Central memory CD4-positive, alpha-beta T cell (primary cell): Measurements from ENCODE around the gene MYCBP2.
"Not testable (repeated sequence)": the region's sequence is repeated elsewhere in the genome, so short reads cannot be mapped to it uniquely, and the experiment has no call there.

Experiments
- DNase-seq: peaks from one replicate; pipeline ENCODE4 v3.0.0; 2022

Gene MYCBP2

GRCh38 chr13:77338329-77338728 is 11.4 kb upstream of the MYCBP2 start:
- DNase-seq, result no peak

- no peak for DNase-seq
These were observed 10.3 kb upstream of the MYCBP2 start for GRCh38 chr13:77337159-77337558.

DNA sequence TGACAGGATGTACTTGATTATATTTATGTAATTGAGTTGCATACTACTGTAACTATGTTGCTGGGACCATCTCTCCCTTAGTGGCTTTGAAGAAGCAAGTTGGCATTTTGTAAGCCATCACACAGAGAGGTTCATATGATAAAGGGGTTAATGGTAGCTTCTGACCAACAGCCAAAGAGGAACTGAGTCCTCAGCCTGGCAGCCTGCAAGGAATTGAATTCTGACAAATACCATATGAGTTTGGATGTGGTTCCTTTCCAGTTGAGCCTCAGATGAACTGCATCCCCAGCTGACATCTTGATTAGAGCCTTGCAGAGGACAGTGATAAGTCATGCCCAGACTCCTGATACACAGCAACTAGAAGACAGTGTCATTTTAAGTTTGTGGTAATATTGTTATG is 8.6 kb upstream of the MYCBP2 start:
- DNase-seq, result no peak

DNA sequence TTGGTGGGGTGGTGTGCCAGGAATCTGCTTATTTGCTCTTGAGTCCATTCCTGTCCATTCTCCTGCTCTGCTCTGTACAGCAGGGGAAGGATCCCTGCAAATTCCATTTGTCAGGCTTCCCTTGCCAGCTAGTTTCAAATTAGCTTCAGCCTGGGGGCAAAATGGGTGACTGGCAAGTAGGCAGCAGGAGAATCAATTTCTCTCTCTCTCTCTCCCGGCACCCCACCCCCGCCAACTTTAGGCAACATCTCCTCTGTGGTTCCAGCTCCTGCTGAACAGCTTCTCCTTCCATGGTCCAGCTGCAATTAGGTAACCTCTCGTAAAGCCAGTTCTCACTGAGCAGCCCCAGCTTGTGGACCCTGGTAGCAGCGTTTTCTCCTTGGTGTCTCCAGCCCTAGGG is 6.7 kb upstream of the MYCBP2 start:
- DNase-seq, result no peak

DNA sequence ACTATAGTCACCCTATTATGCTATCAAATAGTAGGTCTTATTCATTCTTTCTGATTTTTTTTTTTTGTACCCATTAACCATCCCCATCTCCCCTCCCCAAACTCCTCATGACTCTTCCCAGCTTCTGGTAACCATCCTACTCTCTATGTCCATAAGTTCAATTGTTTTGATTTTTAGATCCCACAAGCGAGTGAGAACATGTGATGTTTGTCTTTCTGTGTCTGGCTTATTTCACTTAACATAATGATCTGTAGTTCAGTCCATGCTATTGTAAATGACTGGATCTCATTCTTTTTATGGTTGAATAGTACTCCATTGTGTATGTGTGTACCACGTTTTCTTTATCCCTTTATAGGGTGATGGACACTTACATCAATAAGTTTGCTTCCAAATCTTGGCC is 4.5 kb upstream of the MYCBP2 start:
- no peak for DNase-seq

- DNase-seq, result peak; percentile 15
These were observed 3.2 kb upstream of the MYCBP2 start for GRCh38 chr13:77329911-77330584.

DNA sequence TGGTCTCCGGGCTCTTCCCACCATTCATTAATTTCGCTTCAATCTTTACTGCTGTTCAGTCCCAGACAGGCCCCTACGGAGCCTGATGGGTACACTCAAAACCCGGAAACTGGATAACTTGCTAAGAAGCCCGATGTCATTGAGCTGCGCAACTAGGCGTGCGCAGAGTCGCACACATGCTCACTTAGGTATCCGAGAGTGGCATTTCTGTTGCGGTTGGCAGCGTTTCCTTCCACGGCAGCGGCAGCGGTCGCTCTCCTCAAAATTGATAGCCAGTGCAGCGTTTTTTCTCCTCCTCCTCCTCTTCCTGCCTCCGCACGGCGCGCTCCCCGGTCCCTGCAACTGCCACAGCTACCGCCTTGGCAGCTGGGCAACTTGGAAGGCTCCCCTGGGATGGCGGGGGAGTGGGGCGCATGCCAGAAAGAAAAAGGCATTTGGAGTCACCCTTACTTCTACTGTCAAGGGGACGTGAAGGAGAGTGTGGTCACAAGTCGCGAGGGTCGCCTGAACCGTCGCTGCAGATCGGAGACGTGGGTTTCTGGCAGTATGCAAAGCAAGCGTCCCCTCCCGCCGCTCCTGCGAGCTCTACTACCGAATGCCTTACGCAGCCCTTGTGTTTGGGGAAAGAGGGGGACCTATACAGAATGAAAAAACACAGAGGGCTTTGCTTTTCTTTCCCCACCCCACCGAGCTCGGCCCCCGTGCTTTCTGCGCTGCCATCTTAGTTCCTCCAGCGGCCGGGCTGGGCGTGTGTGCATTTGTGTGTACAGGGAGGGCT is 2.4 kb upstream of the MYCBP2 start:
- DNase-seq, result peak; percentile 94

DNA sequence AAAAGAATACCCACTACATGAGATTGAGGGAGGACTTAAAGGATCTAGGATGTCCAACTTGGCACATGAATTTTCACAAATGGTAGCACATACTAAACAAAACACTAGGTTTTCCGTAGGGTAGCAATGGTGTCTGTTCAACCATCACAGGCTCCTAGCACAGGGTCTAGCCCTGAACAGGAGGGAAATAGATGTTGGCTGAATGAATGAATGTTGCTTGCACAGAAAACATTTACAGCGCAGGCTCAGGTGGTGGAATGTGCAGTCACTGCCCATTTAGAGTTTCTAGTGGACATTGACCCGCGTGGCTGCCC is 1.9 kb upstream of the MYCBP2 start:
- DNase-seq, result no peak

- peak; percentile 59 for DNase-seq
These were observed 1.4 kb downstream of the MYCBP2 start for GRCh38 chr13:77325371-77325980.

- DNase-seq, result no peak
These were observed 3.0 kb downstream of the MYCBP2 start for GRCh38 chr13:77323858-77324257.

- no peak for DNase-seq
These were observed 7.4 kb downstream of the MYCBP2 start for GRCh38 chr13:77319536-77319935.

- DNase-seq, result no peak
These were observed 8.2 kb downstream of the MYCBP2 start for GRCh38 chr13:77318741-77319140.

DNA sequence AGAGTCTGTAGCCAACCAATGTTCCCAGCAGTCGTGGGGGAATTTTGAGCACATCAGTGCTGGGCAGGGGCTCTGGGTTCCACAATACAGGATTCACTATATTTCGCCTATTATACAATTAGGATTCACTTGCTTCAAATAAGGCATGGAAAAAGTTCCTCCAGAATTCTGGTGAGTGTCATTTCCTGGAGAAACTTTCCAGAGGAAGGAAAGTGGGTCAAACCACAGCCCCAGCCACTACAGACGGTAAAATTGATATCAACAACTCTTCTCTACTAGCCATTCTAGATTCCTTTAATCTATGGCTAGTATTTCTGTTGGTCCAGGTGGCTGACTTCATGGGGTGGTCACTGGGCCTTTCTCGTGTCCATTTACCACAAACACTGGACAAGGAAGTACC is 10.5 kb downstream of the MYCBP2 start:
- DNase-seq, result no peak

DNA sequence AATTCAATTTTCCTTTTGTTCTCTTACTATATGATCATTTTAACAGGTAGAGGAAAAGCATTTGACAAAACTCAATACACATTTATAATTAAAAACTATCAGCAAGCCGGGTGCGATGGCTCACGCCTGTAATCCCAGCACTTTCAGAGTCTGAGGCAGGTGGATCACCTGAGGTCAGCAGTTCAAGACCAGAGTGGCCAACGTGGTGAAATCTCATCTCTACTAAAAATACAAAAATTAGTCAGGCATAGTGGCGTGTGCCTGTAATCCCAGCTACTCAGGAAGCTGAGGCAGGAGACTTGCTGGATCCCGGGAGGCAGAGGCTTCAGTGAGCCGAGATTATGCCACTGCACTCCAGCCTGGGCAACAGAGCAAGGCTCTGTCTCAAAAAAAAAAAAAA is 11.4 kb downstream of the MYCBP2 start:
- not testable (repeated sequence) for DNase-seq

GRCh38 chr13:77313923-77314322 is 13.0 kb downstream of the MYCBP2 start:
- no peak for DNase-seq

DNA sequence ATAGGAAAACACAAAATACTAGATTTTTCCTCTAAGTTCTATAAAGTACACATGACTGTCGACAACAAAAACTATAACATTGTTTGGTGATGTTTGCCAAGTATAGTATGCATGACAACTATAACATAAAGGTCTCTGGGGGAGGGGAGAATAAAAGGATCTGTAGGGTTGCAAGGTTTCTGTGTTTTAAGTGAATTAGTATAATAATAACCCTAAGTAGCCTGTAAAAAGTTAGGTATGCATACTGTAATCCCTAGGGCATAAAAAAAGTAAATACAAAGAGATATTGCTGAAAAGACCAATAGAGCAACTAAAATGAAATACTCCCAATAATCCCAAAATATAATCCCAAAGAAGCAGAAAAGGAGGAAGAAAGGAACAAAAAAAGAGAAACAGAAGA is 14.6 kb downstream of the MYCBP2 start:
- DNase-seq, result no peak

- no peak for DNase-seq
These were observed 16.2 kb downstream of the MYCBP2 start for GRCh38 chr13:77310579-77311279.

DNA sequence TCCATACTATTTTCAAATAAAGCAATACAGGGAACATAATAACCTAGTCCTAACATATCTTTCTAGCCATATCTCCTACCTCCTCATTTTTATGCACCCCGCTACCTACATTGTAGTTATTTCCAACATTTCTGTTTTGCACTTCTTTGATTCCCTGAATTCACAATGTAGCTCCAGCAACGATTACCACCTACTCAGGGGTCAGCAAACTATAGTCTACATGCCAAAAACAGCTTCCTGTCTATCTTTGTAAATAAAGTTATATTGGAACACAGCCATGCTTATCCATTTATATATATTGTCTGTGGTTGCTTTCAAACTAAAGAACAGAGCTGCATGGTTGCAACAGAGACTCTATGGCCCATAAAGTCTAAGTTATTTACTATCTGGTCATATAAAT is 16.7 kb downstream of the MYCBP2 start:
- no peak for DNase-seq

DNA sequence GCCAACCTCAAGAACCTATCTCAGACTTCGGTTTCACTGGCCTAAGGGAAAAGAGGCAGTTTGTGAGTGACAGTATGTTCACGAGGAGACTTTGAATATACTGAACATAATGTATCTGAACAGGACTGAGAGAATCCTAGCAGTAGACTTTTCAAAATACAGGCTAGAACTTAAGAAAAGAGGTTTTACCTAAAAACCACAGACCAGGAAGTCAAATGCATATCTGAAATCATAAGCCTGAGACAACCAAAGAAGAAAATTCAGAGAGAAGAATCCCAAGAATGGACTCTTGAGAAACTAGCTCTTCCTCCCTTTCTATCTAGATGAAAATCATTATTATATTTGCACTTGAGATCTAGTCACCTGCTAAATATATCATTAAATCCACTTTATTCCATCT is 17.6 kb downstream of the MYCBP2 start:
- no peak for DNase-seq

DNA sequence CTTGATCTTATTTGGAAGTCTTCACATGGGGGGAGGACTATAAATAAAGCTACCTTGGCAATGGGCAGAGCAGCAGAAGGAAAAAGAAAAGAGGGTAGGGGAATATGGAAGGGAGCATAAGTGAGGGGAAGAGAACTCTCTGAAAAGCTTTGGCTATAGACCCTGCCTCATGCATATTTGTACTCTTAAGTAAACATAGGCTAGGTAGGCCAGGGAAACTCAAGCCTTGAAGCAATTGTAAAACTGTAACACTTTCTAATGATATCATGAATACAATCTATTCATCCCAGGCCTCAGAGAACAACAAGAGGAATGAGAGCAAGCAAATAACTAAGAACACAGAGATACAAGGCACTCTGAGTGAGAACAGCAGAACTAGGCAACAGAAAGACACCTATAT is 20.4 kb downstream of the MYCBP2 start:
- DNase-seq, result no peak

GRCh38 chr13:77305266-77305665 is 21.6 kb downstream of the MYCBP2 start:
- no peak for DNase-seq

- DNase-seq, result no peak
These were observed 26.5 kb downstream of the MYCBP2 start for GRCh38 chr13:77300176-77301037.

- DNase-seq, result no peak
These were observed 27.3 kb downstream of the MYCBP2 start for GRCh38 chr13:77299587-77299986.
